A673 (cell line): ENCODE results near the gene BCO1.

Source experiments
- CTCF ChIP-seq: fragments of 300-800, 200-600 bp; sonication (generic); conservative IDR thresholded peaks from 2 replicates; pipeline ENCODE4 v1.5.1; 2017; ENCODE audit warnings: low read depth, mild to moderate bottlenecking, antibody characterized with exemption, low read length, moderate library complexity, mixed read lengths
- EZH2 ChIP-seq: fragments of 200-600 bp; sonication (generic); IDR thresholded peaks from 2 replicates; pipeline ENCODE4 v1.6.1; 2017; ENCODE audit warnings: borderline replicate concordance, low read depth, mild to moderate bottlenecking, mixed read lengths, antibody characterized with exemption, low read length; ENCODE audit not compliant: poor library complexity, severe bottlenecking

- peak; percentile 80 for TF ChIP-seq CTCF
- no peak for TF ChIP-seq EZH2
These were observed 33.5 kb upstream of the BCO1 start for GRCh38 chr16:81204798-81205680.
